GM12874 (cell line): Measurements from ENCODE around the gene DSE.

Experiments used
- TF ChIP-seq, protein P1 (sequence below): IDR thresholded peaks from 2 replicates; pipeline ENCODE4 v1.5.1; 2011; ENCODE audit warnings: low read depth, mild to moderate bottlenecking, control low read depth, low read length, moderate library complexity; ENCODE audit not compliant: insufficient read depth

DSE gene

DNA sequence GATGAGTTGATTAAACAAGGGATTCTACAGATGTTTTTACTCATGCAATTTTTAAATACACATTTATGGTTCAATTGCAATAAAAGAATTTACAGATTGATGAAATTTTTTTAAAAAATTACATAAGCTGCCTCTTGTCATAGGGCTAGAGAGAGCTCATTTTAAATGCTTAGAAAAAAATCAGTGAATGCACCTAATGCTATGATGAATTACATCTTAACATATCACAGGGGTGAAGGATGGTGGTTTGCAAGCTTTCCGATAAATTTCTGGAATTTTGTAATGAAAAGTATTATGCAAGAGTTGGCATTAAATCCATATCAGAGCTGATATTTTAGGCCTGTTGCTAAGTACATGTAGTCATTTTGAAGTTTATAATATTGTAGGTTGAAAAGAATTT, 29.6 kb downstream of the DSE start:
- TF ChIP-seq, protein P1, sequence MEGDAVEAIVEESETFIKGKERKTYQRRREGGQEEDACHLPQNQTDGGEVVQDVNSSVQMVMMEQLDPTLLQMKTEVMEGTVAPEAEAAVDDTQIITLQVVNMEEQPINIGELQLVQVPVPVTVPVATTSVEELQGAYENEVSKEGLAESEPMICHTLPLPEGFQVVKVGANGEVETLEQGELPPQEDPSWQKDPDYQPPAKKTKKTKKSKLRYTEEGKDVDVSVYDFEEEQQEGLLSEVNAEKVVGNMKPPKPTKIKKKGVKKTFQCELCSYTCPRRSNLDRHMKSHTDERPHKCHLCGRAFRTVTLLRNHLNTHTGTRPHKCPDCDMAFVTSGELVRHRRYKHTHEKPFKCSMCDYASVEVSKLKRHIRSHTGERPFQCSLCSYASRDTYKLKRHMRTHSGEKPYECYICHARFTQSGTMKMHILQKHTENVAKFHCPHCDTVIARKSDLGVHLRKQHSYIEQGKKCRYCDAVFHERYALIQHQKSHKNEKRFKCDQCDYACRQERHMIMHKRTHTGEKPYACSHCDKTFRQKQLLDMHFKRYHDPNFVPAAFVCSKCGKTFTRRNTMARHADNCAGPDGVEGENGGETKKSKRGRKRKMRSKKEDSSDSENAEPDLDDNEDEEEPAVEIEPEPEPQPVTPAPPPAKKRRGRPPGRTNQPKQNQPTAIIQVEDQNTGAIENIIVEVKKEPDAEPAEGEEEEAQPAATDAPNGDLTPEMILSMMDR: no peak

DNA sequence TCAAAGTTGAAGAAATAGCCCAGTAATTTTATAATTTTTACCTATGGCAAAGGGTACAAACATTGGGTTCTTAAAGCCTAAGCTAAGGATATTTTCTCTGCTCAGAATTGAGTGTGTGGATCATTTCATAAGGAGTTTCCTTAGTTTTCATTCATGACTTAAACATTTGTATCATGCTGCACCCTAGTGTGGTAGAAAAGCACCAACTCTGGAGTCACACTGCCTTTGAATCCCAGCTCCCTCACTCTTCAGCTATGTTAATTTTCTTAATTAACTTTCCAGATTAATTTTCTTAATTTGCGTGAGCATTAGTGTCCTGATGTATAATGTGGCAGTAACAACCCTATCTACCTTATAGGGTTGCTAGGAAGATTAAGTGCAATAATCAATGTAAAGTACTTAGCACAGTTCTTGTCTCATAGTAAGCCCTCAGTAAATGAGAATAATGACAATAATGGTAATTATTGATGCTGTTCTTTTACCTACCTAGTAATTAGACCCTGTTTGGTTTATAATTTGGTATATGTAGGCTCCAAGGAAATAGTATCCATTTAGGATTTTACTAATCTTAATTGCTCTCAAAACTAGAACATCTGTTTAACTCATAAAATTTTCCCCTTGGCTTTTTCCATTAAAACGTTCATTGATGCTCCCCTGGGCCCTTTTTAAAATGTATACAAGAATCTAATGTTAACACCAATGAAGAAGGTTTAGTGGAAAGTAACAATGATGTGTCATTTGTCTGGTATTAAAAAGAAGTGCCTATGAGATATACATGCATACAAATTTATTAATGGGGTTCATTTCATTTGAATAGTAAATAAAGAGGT, 31.6 kb downstream of the DSE start:
- TF ChIP-seq, protein P1: no peak

DNA sequence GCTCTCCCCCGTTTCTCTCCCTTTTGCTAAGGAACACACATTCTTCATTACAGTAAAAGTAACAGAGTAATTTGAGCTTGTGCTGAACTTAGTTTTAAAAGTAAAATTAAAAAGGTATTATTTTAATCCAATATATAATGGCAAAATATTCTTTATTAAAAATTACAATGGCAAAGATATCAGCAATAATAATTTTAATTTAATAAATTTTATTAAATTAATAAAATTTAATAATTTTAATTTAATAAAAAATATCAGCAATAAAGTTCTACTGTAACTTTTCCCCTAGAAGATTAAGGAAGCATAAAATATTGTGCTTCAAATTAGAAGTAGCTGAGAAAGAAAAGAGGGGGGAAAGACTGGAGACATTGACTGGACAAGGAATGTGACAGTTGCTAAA, 32.5 kb downstream of the DSE start:
- TF ChIP-seq, protein P1: no peak

DNA sequence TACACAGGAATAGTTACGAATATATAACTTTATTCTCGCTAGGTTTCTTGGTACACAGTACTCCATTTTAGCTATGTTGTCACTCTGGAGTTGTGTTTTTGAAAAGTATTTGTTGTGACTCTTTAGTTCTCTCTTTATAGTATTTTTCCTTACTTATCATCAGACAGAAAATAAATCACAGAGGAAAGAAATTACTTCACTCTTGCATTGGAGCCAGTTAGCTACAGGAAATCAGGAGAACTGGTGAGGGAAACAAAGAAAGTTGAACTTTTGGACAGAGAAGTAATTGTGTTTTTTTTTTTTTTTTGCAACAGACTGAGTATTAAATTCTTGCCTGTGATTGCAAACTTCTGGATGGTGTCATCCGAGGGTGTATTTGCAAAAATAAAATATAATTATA, 33.9 kb downstream of the DSE start:
- TF ChIP-seq, protein P1: no peak

DNA sequence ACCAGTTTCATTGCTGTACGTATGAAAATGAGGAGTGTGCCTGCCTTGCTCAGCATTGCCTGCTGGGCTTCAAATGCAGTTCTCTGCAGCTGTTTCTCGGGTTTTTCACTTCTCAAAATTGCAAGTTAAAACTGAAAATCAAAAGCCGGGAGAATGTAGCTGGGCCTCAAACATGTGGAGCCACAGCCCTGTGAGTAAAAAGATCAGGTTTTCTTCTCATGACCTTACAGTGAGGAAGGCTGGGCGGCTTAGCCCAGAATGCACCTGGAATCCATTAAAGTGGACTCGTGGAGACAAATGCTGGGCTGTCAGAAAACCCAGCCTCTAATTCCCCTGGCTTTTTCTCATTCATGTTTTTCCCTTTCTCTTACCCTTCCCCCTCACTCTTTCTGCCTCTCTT, 34.4 kb downstream of the DSE start:
- TF ChIP-seq, protein P1: no peak

DNA sequence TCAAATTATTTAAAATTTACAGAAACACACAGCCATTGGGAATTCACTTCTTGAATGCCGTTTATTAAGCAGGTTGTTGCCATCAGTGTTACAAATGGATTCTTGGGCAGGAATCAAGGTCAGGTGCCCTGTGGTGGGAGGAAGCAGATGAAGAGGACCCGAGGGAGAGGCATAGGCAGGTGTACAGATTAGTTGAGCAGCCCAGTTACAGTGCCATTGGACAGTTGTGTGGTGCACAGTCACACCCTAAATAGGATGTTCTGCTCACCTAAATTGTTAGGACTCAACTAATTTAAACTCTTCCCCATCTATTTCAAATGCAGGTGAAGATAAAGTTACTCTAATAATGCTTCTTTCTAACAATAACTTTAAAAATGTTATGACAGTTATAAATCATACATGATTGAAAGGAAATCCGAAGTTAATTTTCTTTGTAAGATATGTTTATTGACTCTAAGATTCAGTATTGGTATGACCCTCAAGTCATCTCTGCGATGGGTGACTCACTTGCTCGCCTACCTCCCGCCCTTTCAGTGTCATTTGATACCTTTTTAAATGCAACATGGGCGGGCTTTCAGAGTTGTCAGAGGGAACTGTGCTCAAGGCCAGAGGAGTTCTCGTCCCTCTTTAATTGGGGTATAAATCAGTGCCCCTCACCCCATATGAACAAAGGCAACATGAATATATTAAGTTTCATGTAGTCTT, 35.1 kb downstream of the DSE start:
- TF ChIP-seq, protein P1: no peak

DNA sequence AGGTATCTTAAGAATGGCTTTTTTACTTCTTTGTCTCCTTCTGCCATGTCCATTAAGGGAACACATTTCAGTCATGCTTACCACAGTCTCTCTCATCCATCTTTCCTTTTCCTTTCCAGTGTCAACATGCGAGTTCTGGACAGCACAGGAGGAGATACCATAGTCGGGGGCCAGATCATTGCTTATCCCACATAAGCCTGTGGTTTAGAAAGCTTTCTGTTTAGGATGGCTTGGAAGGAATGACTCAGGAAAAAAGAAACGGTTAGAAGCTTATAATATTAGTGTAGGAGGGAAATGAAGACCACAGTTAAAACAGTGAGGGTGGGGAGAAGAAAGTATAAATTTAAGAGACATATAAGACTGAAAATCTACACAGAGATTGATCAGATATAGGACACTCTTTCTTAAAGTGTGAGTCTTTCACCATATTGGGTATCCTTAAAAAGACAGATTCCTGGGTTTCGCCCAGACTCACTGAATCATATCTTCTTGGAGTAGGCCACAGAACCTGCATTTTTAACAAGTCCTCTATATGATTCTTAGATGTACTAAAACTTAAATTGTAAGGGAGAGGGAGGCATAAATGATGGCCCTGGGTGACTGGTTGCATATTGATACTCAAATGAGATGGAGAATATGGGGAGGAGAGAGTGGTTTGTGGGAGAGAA, 36.1 kb downstream of the DSE start:
- TF ChIP-seq, protein P1: no peak
